GM19351 (cell line): ENCODE results near the gene PRKCD.
"Not testable (repeated sequence)": the region's sequence is repeated elsewhere in the genome, so short reads cannot be mapped to it uniquely, and the experiment has no call there.

Experiments
- ATAC-seq: cut with Tn5 transposase; IDR thresholded peaks from one replicate; pipeline ENCODE4 v1.9.1; 2021; ENCODE audit warnings: mild to moderate bottlenecking, moderate library complexity; ENCODE audit not compliant: unreplicated experiment

The PRKCD gene

DNA sequence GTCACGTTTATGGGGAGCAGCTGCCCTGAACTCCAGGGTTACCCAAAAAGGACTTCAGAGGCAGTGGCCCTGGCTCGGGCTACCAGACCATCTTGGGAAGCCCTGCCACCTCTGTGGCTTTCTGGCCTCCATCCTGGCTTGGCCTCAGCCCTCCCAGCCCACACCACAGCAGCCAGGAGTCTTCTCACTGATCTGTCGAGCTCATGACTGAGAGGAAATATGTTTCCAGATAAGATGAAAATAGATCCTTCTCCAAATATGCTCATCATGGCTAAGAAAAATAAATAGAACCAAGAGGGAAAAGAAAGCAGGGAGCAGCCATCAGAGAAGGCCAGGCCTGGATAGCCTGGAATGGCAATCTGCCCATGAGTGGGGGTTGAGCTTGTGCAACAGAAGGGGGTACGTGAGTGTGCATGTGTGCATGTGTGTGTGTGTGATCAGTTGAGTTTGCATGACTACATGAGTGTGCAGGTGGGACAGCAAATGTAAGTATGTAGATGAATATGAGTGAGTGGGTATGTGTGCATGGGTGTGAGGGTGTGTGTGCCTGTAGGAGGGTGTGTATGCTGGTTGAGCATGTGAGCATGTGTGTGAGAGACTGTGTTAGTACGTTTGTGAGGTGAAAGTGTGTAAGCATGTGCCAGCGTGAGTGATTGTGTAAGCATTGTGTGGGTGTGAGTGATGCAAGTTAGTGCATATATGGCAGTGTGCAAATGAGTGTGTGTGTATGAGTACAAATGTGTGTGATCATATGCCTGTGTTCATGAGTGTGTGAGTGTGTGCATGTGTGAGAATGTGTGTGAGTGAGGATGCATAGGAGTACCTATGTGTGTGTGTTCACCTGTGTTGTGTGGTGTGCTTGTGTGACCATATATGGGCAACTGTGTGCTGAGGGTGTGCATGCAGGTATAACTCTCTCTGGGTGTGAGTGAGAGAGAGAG lies 20.8 kb upstream of the PRKCD start:
- ATAC-seq = no peak

DNA sequence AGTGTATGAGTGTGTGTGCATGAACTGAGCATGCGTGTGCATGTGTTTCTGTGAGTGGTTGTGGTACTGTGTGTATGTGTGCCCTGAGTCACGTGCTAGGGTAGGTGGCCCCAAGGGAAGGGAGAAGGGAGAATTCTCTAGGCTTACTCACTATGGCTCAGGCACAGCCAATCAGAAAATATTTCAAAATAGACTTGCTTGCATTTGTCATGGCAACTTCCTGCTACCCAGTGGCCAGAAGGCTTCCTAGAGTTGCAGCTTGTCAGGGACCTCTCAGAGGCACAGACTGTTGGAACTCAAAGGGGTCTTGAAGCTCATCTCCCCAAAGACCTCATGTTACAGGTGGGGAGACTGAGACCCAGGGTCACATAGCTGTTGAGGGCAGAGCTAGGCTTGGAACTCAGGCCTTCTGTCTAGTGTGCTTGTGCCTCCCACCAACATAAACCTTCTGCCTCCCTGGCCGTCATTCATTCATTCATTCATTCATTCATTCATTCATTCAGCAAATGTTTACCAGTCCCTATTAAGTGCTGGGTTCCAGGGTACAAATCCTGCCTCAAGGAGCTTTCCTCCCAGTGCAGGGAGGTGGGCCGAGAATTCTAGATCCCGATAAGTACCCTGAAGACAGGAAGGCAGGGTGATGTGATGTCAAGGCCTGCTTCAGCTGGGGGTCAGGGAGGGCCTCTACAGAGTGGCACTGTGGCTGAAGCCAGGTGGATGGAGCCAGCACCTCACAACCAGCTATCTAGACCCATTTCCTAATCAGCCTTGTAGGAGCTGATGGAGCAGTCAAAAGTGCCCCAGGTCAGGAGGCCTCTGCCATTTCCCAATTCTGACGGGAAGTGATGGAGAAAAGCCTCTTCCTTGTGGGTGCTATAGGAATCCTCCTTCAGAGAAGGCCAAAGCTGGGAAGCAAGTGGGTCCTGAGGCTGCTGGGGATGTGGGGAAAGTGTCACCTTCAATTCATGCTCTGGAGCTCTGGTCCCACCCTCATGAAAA lies 19.9 kb upstream of the PRKCD start:
- ATAC-seq = no peak

DNA sequence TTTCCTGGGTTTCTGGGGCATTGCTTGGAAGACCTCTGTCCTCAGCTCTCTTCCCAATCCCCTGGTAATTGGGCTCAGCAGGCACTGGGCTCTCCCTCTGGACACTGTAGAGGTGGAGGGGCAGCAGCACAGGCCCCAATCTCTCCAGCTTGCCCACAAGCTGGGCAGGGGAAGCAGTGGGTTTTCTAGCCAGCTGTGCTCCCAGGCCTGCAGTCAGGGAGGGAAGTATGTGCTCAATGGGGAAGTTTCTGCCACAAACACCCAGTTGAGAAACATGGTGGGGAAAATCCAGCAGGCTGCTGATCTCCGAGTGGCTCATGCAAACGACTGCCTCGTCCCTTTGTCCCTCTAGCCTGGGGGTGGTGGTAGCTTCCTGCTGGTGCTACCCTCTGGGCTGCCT lies 18.0 kb upstream of the PRKCD start:
- ATAC-seq = no peak

DNA sequence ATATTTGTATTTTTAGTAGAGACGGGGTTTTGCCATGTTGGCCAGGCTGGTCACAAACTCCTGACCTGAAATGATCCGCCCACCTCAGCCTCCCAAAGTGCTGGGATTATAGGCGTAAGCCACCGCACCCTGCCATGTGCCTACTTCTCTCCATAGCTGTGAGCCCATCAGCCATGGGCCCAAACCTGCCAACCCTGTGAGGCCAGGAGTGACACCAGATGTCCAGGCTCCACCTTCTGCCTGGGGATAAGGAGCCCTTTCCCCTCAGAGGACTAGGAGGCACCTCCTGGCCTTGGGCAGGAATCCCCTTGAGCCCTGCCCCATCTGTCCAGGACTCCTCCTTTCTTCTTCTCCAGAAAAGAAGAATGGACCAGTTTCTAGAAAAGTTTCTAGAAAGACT lies 16.6 kb upstream of the PRKCD start:
- ATAC-seq = no peak

DNA sequence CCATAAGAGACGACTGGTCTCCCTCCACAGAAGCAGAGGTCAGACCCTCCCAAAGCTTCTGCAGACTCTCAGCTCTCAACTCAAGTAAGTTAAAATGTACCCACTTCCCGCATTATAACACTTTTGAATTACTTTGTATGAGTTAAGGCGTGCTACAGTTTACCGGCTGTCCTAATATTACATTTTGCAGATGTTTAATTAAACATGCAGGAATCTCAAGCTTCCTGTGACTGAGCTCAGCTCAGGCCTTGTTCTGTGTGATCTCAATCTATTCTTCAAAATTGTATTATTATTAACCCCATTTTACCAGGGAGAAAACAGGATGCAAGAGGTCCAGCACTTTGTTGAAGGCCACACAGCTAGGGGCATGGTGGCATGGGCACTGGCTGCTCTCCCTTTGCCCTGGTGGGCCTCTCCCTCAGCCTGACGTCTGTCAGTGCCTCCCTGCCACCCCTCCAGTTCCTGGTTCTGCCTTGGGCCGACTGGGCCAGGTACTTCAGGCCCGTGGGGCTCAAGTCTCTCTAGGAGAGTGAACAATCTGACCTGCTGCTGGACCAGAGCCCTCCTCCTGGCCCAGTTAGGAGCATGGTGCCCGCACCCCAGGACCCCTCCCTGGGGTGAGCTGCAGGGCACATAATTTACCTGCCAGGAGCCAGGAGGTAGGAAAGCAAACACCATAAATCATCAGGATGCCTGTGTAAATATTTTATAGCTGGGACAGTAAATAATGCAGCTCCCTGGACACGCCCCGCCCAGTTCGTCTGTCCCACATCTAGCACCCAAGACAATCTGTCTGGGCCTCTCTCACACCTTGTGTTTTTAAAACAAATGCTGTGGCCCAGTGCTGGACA lies 15.9 kb upstream of the PRKCD start:
- no peak for ATAC-seq

DNA sequence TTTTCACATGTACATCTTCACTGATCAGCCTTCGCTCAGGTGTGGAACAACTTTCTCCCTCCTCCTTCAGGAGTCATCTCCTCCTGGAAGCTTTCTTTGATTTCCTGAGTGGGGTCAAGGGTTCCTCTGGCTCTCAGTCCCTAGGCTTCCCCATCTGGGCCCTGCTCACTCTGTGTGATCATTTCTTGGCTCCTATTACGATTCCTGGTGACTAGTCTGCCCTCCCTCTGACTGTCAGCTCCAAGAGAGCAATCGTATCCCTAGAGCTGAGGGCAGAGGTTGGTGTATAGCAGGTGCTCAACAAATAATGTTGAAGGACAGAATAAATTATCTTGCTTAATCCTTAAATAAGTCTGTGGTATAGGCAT lies 15.3 kb upstream of the PRKCD start:
- no peak for ATAC-seq

DNA sequence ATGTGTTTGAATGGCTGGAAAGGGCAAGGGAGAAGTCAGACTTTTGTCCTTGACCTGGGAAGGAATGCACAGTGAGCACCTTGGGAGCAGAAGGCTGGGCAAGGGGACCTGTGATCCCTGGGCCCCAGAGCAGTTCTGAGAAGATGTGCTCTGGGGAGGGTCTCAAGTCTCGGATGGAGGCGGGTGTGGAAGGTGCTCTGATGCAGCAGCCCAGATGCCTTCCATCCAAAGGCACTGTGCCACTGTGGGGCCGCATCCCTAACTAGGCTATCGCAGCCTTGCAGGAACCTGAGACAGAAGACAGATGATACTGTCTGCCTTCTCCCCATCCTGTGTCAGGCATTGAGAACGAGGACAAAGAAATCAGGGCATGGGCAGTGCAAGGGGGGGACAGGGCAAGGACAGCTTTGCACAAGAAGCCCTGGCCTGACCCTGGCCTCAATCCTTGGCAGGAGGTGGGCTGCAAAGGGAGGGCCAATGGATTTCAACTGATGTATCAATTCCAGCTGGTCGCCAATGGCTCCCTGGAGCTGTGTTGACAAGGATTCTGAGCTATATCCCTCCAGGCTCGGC lies 14.6 kb upstream of the PRKCD start:
- no peak for ATAC-seq

DNA sequence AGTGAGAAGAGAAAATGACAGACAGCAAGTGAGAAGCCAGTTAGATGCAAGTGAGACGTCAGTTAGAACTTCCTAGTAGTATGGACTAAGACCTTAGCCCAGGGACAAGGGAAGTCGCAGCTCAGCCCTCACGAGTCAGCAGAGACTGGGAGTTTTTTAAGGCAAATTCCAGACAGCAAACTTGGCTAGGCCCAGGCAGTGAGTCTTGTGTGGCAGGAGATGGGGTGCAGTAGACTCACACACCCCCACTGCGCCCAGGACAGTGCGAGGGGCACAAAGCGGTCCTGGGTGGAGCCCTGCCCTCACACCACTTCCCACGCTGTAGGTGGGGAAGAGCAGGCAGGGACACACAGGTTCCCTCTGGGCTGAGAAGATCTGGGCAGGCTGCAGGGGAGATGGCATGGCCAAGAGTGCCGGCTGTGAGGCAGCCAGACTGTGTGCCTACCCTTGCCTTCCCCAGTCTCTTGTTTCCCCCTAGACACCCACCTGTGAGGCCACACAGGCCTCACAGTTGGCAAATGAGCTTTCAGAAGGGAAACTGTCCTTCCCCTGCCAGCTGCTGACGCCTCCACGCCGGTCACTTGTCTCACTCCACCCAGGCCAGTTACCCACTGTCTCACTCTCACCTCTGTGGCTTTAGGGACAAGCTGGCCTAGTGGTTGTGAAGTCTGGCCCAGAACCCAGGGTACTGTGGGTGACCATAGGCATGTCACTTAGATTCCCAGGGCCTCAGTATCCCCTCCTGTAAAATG lies 13.7 kb upstream of the PRKCD start:
- ATAC-seq = no peak

DNA sequence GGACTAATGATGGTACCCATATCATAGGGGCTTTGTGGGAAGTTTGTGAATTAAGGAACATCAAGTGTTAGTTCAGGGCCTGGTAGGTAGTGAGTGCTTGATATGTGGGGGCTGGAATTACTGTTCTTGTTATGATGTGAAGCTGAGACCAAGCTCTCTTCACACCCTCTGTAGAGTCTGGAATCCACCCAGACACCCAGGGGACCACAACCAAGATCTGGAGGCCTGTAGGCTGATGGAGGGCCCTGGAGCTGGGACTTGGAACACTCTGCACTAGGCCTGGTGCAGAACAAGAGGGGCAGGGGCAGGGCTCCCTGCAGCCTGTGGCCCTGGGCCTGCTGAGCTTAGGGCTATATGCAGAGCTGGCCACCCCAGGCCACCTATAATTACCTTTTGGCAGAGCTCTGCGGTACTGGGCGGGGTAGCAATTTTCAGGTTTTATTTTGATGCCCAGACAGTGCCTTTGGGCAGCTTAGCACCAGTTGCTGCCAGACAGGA lies 13.1 kb upstream of the PRKCD start:
- ATAC-seq = no peak

DNA sequence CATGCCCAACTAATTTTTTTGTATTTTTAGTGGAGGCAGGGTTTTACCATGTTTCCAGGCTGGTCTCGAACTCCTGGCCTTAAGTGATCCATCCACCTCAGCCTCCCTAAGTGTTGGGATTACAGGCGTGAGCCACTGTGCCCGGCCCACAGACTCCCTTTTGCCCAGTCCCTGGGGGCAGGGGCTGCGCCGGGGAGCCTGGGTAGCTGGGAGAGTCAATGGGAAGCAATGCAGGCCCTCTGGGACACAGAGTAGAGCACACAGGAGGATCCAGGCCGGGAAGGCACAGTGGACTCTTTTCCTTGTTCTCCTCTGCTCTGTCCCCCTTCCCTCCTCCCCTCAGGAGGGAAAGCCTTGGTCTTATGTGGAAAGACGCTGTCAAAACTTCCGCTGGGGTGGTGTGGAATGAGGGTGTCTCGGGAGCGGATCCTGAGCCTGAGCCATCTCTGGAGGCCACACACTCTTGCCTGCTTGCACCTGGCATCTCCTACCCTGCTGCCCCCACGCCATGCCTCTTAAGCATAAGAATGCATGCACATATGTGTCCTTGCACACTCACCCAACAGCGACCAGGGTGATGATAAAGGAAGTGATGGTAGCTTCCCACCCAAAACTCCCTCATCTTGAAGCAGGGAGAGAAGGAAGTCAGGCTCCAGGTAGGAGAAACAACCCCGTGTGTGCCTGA lies 11.9 kb upstream of the PRKCD start:
- no peak for ATAC-seq

DNA sequence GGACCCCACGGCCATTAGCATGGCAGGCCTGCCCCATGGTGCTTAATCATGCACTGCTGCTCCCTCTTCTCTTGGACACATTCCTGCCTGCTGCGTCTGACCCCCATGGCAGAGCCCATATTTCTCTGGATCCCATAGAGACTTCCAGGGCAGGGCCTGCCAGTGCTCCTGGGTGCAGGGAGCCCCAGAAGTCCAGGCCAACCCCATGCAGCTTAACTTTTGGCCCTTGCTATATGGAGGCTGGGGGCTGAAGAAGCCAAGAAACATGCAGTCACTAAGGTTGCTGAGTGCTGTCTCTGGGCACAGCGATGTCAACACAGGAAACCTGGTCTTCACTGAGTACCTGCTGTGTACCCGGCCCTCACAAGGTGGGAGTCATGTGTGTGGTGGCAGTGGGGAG lies 11.3 kb upstream of the PRKCD start:
- no peak for ATAC-seq

DNA sequence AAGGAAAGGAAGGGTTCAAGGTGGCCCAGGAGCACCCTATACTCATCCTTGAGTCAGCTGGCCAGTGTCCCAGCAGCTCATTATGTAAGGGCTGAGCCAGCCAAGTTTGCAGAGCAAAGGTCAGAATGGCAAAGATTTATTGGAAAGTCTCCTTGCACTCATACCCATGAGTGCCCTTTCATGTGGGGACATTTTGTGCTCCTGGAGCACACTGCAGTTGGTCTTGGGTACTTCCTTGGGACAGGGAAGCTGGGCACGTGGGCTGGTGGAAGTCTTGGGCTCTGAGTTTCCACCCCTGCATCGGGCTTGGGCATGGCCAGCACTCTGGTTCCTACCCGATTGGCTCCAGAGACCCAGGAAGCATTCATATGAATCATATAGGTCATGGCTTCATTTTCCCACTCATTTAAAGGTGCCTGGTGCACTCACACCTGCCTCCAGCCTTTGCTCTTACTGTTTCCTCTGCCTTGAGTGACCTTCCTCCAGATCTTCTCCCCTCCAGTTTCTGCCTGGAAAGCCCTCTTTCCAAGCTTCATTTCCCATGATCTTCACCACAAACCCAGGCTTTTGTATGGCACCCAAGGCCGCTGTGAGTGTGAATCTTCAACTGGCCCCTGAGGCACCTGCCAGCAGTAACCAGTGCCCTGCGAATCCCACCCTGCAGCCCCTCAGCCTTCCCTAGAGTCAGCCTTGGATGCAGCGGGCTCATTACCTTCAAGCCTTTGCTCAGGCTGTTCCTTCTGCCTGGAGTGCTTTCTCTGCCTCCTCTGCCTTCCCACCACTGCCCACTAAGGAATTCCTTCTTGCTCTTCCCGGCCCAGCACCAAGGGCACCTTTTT lies 10.5 kb upstream of the PRKCD start:
- ATAC-seq = no peak

DNA sequence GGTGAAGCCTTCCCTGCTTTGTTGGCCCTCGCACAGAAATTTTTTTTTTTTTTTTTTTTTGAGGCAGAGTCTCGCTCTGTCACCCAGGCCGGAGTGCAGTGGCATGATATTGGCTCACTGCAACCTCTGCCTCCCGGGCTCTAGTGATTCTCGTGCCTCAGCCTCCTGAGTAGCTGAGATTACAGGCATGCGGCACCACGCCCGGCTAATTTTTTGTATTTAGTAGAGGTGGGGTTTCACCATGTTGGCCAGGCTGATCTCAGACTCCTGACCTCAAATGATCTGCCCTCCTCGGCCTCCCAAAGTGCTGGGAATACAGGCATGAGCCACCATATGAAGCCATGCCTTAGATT lies 9.9 kb upstream of the PRKCD start:
- not testable (repeated sequence) for ATAC-seq

DNA sequence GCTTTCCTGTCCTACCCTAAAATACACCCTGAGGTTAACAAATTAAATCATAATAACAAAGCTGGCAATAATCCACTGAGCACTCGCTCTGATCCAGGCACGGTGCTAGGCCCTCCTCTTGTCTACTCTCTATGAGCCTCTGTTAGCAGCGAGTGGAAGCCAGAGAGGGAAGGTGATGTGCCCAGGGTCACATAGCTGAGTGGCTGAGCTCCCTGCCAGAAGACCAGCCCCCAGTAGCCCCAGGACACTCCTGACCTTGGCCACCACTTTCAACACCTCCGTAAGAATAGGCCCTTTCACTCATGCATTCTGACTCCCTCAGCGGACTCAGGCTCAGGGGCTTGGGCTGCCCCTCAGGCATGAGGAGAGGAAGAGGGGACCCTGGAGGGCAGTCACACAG lies 9.5 kb upstream of the PRKCD start:
- ATAC-seq = no peak

DNA sequence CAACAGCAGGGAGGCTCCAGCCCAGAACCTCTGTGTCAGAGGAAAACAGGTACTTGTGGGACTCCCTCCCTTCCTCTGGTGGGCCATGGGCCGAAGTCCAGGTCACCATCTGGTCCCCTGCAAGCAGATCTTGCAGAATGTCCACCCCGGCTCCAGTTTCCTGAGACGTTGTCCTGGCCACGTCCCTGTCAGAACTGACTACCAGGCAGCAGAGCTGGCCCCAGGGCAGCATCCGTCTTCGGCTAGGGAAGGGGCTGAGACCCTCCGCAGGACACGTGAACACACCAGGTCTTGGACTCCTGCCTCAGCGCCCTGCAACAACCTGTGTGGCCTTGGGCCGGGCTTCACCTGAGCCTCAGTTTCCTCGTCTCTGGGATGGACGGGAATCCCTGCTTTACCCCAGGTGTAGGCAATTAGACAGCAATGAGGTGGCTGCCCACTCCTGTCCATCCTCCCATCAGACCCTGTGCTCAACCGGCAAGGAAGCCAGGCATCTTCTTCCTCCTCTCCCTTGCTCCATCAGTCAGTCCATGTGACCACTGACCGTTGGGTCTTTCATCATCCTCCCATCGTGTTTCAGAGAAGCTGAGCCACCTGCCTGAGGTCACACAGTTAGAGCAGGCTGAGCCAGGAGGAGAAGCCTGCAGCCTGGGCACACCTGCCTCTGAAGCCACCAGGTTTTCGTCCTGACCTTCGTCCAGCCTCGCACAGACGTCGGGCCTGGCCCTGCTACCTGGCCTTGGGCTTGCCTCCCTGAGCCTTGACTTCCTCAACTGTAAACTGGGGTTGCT lies 8.9 kb upstream of the PRKCD start:
- no peak for ATAC-seq

DNA sequence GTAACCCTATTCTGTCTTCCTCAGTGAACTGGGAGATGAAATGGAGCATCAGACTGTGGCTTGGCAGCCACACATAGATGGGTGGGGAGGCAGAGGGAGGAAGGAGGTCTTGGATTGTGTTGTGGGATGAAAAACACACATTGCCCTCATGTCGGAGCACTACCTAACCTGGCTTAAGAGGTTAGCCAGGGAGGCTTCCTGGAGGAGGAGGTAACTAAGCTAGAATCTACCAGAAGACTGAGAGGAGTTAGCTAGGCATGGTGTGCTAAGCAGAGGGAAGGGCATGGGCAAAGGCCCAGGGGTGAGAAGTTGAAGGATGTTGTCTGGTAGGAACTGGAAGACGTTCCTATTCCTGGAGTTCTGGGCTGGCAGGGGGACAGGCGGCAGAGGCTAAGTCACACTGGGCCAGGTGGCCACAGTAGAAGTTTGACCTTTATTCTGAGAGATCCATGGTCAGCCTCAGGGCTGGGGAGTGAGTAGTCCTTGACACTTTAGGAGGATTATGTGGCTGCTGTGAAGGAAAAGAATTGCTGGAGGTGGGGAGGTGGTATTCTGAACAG lies 7.7 kb upstream of the PRKCD start:
- ATAC-seq = no peak

DNA sequence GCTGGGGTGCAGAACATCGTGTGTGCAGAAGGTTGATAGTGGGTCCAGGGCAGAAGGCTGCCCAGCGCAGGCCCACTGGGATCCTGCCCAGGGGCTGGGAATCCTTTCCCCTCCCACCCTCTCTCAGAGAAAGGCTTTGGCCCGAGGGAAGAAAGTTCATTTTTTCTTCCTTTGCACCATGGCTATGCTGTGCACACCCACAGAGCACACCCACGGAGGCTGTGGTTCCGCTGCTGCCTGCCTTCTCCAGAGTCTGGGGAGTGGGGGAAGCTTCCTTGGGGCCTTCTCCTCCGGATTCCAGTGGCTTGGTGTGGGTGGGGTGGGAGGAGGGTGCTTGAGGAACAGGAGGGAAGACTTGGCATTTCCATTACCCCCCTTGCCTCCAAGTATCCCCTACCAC lies 7.0 kb upstream of the PRKCD start:
- ATAC-seq = no peak
